Stimulated activated CD4-positive, alpha-beta T cell treated with anti-CD3 and anti-CD28 coated beads, Interleukin-4, amount 100 ng/mL, for 24 hours (primary cell): ENCODE results near the gene CIITA.

Experiments
- DNase-seq: peaks from one replicate; pipeline ENCODE4 v3.0.0-alpha.2; 2020

Gene CIITA

GRCh38 chr16:10852948-10853347 lies 24.1 kb upstream of the CIITA start:
- no peak for DNase-seq

GRCh38 chr16:10856042-10856441 lies 21.0 kb upstream of the CIITA start:
- no peak for DNase-seq

GRCh38 chr16:10858203-10858602 lies 18.8 kb upstream of the CIITA start:
- DNase-seq = no peak

- DNase-seq = no peak
Measured at GRCh38 chr16:10859020-10859419, 18.0 kb upstream of the CIITA start.

- DNase-seq = no peak
Measured at GRCh38 chr16:10859658-10860057, 17.3 kb upstream of the CIITA start.

GRCh38 chr16:10862438-10862837 lies 14.6 kb upstream of the CIITA start:
- DNase-seq = no peak

GRCh38 chr16:10865991-10866966 lies 10.7 kb upstream of the CIITA start:
- DNase-seq = no peak

- no peak for DNase-seq
Measured at GRCh38 chr16:10867199-10867598, 9.8 kb upstream of the CIITA start.

- no peak for DNase-seq
Measured at GRCh38 chr16:10868104-10868595, 8.9 kb upstream of the CIITA start.

- no peak for DNase-seq
Measured at GRCh38 chr16:10868596-10869469, 8.2 kb upstream of the CIITA start.

- DNase-seq = no peak
Measured at GRCh38 chr16:10870137-10870776, 6.7 kb upstream of the CIITA start.

- DNase-seq = no peak
Measured at GRCh38 chr16:10870808-10871156, 6.2 kb upstream of the CIITA start.

GRCh38 chr16:10871157-10871991 lies 5.6 kb upstream of the CIITA start:
- DNase-seq = peak; percentile 52

GRCh38 chr16:10876315-10876714 lies 687 bp upstream of the CIITA start:
- DNase-seq = no peak

GRCh38 chr16:10877472-10877946 lies 507 bp downstream of the CIITA start:
- DNase-seq = no peak

GRCh38 chr16:10878328-10878643 lies 1.3 kb downstream of the CIITA start:
- DNase-seq = no peak

GRCh38 chr16:10878644-10879501 lies 1.9 kb downstream of the CIITA start:
- no peak for DNase-seq

GRCh38 chr16:10879681-10880589 lies 2.9 kb downstream of the CIITA start:
- DNase-seq = no peak

GRCh38 chr16:10880594-10881452 lies 3.8 kb downstream of the CIITA start:
- no peak for DNase-seq
